Measurements from ENCODE around the gene TSPAN11.

DNA sequence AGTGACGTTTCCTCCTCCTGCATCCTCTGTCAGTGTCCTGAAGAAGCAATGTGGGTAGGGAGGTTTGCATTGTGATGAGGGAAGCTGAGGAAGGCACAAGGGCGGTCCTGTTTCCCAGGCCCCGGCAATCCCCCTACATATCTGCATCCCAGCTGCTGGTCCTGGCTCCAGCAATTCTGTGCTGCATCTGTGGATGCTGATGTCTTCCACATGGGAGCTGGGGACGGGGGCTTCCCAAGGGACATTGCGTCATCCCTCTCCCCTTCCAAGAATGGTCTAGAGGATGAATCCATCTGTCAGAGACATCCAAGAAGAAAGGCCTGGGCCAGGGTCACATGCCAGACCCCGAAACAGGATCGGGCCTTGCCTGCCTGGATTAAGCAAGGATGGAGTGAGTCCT lies 52.1 kb downstream of the TSPAN11 start:
- TF ChIP-seq, protein P1, sequence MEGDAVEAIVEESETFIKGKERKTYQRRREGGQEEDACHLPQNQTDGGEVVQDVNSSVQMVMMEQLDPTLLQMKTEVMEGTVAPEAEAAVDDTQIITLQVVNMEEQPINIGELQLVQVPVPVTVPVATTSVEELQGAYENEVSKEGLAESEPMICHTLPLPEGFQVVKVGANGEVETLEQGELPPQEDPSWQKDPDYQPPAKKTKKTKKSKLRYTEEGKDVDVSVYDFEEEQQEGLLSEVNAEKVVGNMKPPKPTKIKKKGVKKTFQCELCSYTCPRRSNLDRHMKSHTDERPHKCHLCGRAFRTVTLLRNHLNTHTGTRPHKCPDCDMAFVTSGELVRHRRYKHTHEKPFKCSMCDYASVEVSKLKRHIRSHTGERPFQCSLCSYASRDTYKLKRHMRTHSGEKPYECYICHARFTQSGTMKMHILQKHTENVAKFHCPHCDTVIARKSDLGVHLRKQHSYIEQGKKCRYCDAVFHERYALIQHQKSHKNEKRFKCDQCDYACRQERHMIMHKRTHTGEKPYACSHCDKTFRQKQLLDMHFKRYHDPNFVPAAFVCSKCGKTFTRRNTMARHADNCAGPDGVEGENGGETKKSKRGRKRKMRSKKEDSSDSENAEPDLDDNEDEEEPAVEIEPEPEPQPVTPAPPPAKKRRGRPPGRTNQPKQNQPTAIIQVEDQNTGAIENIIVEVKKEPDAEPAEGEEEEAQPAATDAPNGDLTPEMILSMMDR (IDR thresholded peaks at IDR 0.05 in 8 of 11, conservative IDR thresholded peaks at IDR 0.05 in 3 of 11): no peak
- TF ChIP-seq POLR2A (IDR thresholded peaks at IDR 0.05): no peak

All from spleen (tissue), 7 donors.